Measurements from ENCODE around the gene PPARG.

GRCh38 chr3:12356175-12356574 is 67.3 kb downstream of the PPARG start:
- TF ChIP-seq POLR2A (IDR thresholded peaks at IDR 0.05) = no peak
- TF ChIP-seq, protein P1, sequence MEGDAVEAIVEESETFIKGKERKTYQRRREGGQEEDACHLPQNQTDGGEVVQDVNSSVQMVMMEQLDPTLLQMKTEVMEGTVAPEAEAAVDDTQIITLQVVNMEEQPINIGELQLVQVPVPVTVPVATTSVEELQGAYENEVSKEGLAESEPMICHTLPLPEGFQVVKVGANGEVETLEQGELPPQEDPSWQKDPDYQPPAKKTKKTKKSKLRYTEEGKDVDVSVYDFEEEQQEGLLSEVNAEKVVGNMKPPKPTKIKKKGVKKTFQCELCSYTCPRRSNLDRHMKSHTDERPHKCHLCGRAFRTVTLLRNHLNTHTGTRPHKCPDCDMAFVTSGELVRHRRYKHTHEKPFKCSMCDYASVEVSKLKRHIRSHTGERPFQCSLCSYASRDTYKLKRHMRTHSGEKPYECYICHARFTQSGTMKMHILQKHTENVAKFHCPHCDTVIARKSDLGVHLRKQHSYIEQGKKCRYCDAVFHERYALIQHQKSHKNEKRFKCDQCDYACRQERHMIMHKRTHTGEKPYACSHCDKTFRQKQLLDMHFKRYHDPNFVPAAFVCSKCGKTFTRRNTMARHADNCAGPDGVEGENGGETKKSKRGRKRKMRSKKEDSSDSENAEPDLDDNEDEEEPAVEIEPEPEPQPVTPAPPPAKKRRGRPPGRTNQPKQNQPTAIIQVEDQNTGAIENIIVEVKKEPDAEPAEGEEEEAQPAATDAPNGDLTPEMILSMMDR (IDR thresholded peaks at IDR 0.05) = no peak

All from vagina (tissue), 2 donors.